ENCODE results near the gene DHRS9.
"Not testable (repeated sequence)": the region's sequence is repeated elsewhere in the genome, so short reads cannot be mapped to it uniquely, and the experiment has no call there.

DNA sequence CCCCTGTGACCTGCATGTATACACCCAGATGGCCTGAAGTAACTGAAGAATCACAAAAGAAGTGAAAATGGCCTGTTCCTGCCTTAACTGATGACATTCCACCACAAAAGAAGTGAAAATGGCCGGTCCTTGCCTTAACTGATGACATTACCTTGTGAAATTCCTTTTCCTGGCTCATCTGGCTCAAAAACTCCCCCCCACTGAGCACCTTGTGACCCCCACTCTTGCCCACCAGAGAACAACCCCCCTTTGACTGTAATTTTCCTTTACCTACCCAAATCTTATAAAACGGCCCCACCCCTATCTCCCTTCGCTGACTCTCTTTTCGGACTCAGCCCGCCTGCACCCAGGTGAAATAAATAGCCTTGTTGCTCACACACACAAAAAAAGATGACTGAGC lies 67.1 kb downstream of the DHRS9 start:
- not testable (repeated sequence) for TF ChIP-seq CTCF (conservative IDR thresholded peaks at IDR 0.05; ENCODE audit: low read depth, low read length); EZH2phosphoT487 (IDR thresholded peaks at IDR 0.05; ENCODE audit: borderline replicate concordance, low read length); EZH2 (IDR thresholded peaks at IDR 0.05; ENCODE audit: low read length, unreplicated experiment)
